ENCODE data around the gene MMP15.
"Not testable (repeated sequence)": the region's sequence is repeated elsewhere in the genome, so short reads cannot be mapped to it uniquely, and the experiment has no call there.

The MMP15 gene

DNA sequence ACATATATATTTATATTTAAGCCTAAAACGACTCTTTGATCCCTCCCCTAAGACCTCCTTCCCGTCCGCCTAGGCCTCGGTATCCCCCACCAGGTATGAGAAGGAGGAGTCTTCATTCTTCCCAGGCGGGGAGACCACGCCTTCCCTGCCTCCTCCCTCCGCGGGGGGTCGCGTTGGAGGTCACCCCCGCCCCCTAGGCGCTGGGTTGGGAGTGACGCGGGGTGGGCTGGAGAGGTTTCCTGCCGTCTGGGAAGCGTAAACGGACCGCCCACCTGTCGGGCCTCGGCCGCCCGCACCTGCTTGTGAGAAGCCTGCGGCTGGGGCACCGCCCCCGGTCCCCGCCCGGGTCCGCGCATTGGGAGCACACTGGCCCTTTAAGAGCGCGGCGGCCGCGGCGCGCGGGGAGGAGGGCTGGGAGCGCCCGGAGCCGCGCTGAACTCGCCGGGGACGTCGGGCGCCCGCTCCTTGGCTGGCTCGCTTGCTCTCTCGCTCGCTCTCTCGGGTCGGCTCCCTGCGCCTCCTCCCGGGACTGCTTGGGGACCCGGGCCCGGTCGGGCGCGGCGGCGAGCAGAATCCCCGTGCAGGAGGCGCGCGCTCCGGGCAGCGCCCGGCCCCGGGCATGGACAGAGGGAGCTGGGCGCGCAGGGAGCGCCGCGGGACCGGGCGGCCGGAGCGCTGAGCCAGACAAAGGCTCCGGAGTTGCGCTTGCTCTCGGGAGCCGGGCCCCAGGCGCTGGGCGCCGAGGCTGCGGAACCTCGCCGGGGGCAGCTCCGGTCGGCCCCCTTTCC lies at the start of gene MMP15:
MMP15 (plus strand) TSS at position 404 of the 788 bp plus-strand sequence. CDS start 597 bp downstream, outside the sequence.
- DNase-seq, result peak; percentile 62

GRCh38 chr16:57976331-57976796 lies 49.2 kb upstream of the MMP15 start:
- no peak for DNase-seq

- no peak for DNase-seq
Measured at GRCh38 chr16:57977418-57978069, 48.0 kb upstream of the MMP15 start.

DNA sequence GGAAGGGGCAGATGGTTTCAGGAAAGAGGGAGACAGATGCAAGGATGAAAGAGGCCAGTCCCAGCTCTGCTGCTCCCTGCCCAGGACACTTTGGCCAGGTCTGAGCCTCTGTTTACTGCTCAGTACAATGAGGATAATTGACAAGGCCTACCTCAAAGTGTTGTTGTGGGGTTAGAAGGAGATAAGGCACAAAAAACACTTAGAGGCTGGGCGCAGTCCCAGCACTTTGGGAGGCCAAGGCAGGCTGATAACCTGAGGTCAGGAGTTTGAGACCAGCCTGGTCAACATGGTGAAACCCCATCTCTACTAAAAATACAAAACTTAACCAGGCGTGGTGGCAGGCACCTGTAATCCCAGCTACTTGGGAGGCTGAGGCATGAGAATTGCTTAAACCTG lies 47.5 kb upstream of the MMP15 start:
- DNase-seq, result not testable (repeated sequence)

- DNase-seq, result no peak
Measured at GRCh38 chr16:57979006-57979585, 46.5 kb upstream of the MMP15 start.

- DNase-seq, result no peak
Measured at GRCh38 chr16:57981636-57982035, 43.9 kb upstream of the MMP15 start.

- no peak for DNase-seq
Measured at GRCh38 chr16:57982385-57982784, 43.2 kb upstream of the MMP15 start.

- DNase-seq, result peak; percentile 91
Measured at GRCh38 chr16:57984443-57985203, 40.9 kb upstream of the MMP15 start.

- no peak for DNase-seq
Measured at GRCh38 chr16:57985204-57986181, 40.1 kb upstream of the MMP15 start.

GRCh38 chr16:57986196-57986595 lies 39.4 kb upstream of the MMP15 start:
- DNase-seq, result no peak

DNA sequence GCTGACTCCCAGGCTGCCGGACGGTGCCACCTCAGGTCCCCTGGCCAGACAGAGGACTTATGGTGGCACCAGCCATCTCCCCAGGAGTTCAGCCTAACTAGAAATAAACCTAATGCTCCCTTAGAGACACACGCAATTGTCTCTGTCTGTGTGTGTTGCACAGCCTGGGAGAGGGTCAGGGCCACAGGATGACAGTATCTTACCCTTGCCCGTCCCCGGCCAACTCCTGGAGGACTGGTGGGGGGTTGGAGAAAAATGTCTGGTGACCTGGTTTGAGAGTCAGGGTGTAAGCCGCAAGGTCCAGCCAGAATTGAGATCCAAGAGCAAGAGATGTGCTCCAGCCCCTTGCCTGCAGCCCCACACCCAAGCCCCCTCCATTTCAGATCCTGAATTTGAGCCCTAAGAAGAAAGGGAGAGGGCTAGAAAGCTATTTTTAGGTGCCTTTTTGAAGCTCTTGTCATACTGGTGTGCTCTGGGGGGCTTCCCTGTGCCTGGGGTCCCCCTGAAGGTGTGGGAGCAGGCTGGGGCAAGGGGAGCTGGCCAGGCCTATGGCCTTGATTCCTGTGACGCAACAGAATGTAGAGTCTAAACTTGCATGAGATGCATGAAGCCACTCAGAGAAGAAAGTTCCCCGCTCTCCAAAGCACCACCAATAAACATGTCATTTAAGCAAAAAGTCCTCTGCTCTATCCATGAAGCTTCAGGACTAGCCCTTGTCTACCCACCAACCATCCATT lies 37.9 kb upstream of the MMP15 start:
- no peak for DNase-seq

DNA sequence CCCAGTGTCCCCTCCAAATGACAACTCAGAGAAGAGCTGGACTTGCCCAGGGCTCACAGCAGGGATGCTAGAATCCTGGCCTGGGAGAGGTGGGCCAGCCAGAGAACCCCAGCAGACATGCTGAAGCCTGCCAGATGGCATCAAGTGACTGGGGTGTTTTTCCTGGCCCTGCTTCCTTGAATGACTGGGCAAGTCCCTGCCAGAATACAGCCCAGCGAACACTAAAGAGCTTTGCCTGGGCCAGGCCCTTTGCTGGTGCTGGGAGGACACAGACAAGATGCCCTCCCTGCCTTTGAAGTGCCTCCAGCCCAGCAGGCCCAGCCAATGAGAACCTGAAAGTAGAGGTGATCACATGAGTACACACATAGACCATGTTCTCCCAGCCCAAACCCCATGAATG lies 36.6 kb upstream of the MMP15 start:
- no peak for DNase-seq

DNA sequence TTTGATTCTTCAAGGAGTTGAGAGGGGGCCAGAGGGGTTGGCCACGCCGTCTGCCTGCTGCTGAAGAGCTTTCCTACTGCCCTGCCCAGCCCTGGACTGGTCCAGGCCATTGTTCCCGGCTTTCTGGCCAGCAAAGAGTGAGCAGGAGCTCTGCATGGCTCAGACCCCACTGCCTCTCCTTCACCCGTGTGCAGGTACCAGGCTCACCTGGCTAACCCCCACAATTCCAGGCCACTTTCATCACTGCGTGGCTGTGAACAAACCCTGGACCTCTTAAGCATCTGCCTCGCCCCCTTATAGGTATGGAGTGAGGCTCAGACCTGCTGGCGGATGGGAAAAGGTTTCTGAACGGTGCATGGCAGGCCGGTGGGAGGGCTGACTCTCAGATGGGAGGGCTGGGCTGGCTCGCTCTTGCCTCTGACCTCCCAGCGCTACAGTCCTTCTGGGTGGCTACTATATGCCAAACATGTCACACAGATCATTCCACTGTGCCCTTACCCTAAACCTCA lies 33.9 kb upstream of the MMP15 start:
- no peak for DNase-seq

- DNase-seq, result no peak
Measured at GRCh38 chr16:57992084-57992483, 33.5 kb upstream of the MMP15 start.

DNA sequence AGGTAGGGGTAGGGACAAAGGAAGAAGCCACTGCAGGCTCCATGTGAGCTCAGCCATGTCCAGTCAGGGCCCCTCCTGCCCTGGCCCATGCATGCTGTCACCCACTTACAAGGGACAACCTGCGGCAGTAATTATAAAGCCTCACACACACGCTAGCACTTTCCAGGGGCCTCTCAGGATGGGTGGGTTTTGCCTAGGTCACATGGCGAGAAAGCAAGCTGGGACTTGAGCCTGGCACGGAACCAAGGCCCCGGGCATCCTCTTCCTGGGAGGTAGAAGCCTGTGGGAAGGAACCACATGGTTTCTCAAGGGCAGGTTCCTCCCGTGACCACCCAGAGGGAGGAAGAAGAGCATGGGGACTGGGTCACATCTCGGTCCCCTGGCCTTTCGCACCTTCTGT lies 32.1 kb upstream of the MMP15 start:
- DNase-seq, result no peak

DNA sequence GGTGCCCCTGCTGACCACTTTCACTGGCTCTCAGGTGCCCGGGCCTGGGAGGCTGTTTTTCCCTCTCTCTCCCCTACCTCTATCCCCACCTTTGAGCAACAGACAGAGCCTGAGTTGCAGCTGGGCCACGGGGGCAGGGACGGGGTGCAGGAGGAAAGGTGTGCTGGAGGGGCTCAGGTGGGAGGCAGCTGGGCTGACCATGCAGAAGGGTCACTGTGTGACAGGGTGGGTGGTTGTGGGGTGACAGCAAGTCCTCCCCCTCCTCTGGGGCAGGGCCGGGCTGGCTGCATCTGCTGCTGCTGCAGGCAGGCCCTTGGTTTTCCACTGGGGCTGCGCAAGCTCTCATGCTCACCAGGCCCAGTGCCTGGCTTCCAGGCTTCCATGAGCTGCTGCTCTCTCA lies 31.7 kb upstream of the MMP15 start:
- no peak for DNase-seq

GRCh38 chr16:57994361-57994760 lies 31.2 kb upstream of the MMP15 start:
- no peak for DNase-seq

GRCh38 chr16:57994778-57995177 lies 30.8 kb upstream of the MMP15 start:
- peak; percentile 38 for DNase-seq

- DNase-seq, result no peak
Measured at GRCh38 chr16:57995721-57996405, 29.7 kb upstream of the MMP15 start.

DNA sequence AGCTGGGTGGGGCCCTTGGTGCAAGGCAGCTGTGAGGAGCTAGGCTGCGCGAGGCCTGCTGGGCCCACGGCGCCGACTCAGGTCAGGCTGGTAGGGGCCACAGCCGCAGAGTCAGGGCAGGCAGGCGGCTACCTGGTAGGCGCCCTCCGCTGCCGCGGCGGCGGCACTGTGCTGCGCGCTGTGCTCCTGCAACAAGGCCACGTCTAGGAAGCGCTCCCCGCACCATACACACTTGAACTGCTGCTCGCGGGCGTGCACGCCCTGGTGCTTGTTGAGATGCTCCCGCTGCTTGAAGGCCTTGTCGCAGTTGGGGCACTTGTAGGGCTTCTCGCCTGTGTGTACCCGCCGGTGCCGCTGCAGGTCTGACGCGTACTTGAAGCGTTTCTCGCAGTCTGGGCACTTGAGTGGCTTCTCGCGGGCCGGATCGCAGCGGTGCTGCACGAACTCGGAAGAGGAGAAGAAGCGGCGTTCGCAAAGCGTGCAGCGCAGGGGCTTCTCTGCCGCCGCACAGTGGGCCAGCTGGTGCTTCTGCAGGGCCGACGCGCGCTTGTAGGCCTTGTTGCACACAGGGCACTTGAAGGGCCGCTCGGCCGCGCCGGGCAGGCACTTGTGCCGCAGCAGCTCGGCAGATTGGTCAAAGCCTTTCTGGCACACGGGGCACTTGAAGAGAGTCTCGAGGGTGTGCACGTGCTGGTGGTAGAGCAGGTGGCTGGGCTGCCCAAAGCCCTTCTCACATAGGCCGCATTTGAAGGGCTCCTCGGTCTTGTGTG lies 29.0 kb upstream of the MMP15 start:
- DNase-seq, result no peak

Data from stimulated activated CD4-positive, alpha-beta T cell treated with anti-CD3 and anti-CD28 coated beads, Interleukin-4, amount 100 ng/mL, for 24 hours (primary cell).